Dedifferentiated amniotic fluid mesenchymal stem cell (primary cell): ENCODE results near the gene COPS6.
A peak's percentile ranks its signal among the peaks of the same experiment; 100 is the strongest.

Experiments used
- DNase-seq: peaks from one replicate; pipeline ENCODE4 v3.0.0-alpha.2; 2016; ENCODE audit errors: extremely low spot score

The COPS6 gene

DNA sequence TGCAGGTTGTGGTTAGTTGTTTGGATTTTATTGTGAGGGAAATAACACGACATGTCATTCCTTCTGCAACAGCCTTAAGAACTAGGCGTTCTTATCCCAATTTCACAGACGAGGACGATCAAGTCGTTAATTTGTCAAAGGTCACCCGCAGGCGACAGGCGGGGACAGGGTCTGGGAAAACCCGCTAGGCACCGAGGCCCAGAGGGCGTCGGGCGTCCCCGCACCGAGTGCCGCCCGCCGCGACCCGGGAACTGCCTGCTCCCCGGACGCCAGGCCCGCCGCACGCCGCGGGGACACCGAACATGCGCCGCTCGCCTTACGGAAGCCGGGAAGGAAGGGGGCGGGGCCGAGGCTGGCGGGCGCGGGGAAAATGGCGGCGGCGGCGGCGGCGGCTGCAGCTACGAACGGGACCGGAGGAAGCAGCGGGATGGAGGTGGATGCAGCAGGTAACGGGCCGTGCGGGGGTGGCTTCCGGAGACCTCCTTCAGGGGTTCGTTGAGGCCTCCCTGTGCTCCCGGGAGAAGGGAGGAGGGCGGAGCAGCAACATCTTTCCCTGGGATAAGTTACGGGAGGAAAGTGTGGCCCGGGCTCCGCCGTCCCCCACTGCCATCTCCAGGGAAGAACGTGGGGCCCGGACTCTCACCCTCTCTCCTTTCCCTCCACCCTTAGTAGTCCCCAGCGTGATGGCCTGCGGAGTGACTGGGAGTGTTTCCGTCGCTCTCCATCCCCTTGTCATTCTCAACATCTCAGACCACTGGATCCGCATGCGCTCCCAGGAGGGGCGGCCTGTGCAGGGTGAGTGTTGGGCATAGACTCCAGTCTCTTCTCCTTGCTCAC lies at the start of gene COPS6:
COPS6 (plus strand) TSS at position 349 of the 837 bp plus-strand sequence; CDS start at position 371, 22 bp downstream.
- peak; percentile 40 for DNase-seq

DNA sequence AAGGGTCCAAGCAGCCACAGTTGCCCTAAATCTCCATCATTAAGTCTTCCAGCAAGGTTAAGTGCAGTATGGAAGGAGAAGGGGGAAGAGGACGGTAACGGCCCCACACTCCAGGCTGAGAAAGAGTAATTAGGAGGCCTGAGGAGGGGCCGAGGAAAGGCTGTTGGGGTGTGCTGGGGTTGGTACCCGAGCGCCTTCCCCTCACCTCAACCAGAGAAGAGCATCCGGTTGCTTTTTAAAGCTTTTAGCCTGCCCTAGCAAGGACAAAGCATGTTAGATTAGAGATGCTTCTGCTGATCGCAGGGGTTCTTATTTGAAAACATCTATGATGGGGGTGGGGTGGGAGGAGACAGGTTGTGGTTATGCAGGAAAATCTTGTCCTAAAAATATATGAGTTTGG lies 48.2 kb upstream of the COPS6 start:
- DNase-seq, result no peak

DNA sequence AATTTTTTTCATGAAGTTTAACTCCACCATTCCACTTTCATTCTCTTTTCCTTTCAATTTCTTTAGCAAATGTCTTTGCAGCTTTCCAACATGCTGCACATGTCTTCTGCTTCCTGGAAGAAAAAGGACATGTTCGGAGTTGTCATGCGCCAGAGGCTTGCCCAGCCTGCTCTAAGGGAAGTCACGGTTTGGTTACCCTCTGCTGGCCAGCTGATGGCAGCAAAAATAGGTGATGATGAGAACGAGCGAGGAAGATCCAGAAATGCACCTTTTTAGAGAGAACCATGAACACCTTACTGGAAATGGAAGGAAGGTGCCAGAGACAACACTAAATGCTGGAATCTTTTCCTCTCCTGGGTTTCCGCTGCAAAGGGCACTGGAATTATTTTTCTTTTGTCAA lies 44.1 kb upstream of the COPS6 start:
- no peak for DNase-seq

DNA sequence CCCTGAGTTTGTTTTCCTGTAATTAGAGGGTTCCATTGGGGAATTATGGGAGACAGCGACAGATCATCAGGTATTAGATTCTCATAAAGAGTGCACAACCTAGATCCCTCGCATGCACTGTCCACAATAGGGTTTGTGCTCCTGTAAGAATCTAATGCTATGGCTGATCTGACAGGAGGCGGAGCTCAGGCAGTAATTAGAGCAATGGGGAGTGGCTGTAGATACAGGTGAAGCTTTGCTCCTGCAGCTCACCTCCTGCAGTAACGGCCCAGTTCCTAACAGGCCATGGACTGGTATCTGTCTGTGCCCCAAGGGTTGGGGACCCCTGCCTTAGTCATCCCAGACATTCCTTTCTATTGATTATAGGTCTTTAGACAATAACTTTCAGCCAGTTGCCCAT lies 40.1 kb upstream of the COPS6 start:
- DNase-seq, result no peak

DNA sequence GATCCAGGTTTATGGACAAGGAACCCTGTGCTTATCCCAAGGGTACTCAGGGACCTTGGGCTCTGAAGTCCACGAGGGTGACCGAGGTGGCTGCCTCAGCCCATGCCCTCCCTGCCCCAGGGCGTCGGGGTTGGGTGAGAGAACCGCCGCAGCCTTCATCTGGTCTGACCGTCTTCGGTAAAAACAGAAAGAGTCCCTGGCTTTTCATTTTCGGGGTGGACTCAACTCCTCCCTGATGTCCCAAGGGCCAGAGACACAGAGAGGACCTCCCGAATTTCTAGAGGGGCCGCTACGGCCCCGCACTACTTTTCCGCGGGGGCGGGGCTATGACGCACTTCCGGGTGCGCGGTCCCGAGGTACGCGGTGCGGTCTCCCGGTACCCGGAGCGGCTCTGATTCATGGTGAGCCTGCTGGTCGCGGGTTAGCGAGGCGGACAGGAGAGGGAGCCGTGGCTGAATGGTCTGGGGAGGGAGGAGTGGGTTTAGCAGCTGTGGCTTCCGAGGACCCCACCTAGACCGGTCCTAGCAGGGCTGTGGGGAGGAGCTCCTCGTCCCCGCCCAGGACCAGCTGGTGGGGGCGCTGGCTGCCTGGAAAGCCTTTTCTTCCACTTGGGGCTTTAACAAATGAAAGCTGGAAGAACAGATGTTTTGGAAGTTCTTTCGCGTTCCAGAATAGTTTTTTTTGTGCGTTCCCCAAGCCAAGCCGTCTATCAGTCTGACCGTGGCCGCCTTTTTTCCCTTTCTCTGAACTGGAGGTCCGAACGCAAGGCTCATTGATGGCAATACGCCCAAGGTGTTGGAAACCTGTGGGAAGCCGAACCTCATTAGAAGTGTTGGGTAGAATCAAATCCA lies 39.1 kb upstream of the COPS6 start, which contains the start of gene ZSCAN21:
ZSCAN21 (plus strand) TSS at position 334 of the 851 bp plus-strand sequence. CDS start 7,233 bp downstream, outside the sequence.
- DNase-seq, result peak; percentile 83

DNA sequence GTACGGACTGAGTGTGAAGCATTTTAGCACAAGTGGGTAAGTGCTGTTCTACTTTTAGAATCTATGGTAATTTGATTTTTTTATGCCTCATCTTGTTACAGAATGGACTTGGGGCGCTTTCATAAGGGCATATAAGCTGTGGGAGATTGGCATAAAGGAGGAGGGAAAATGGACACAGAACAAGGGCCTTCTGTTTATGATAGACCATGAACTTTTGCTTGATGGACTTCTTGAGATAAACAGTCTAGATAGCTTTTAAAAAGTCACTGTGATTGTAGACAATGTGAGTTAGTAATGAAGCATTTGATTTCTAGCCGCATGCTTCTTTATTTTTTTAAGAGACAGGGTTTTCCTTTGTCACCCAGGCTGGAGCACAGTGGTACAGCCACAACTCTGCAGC lies 37.2 kb upstream of the COPS6 start:
- no peak for DNase-seq

DNA sequence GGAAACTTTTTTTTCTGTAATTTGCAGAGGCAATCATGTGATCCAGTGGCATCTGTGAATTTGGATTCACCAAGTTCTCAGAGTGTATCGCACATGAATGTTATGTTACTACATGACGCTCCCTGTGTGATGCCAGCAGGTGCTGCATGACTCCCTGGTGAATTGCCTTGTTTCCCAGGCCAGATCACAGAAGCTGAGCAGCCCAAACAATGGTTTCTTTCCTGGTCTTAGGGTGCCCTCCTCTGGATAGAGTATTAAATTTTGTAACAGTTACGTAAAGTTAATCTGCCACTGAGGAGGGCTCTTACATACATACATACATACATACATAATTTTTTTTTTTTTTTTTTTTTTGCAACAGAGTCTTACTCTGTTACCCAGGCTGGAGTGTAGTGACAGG lies 35.6 kb upstream of the COPS6 start:
- DNase-seq, result peak; percentile 63

DNA sequence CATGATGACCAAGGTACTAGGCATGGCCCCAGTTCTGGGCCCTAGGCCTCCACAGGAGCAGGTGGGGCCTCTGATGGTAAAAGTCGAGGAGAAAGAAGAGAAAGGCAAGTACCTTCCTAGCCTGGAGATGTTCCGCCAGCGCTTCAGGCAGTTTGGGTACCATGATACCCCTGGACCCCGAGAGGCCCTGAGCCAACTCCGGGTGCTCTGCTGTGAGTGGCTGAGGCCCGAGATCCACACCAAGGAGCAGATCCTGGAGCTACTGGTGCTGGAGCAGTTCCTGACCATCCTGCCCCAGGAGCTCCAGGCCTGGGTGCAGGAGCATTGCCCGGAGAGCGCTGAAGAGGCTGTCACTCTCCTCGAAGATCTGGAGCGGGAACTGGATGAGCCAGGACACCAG lies 31.8 kb upstream of the COPS6 start:
- no peak for DNase-seq

DNA sequence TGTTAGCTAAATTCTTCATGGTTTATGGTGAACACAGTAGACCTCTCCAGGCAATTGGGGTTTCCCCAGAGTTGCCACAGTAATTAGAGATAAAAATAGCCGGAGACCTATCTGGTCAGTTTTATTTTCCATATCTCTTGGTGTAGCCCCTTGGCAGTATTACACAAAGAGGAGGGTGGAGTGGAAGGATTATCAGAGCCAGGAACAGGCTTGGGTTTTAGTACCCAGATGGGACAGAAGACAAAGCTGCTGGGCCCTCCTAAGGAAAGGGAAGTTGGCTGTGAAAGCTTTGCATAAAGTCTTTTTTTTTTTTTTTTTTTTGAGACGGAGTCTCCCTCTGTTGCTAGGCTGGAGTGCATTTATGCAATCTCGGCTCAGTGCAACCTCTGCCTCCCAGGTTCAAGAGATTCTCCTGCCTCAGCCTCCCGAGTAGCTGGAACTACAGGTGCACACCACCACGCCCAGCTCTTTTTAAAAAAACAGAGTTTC lies 29.5 kb upstream of the COPS6 start:
- no peak for DNase-seq

DNA sequence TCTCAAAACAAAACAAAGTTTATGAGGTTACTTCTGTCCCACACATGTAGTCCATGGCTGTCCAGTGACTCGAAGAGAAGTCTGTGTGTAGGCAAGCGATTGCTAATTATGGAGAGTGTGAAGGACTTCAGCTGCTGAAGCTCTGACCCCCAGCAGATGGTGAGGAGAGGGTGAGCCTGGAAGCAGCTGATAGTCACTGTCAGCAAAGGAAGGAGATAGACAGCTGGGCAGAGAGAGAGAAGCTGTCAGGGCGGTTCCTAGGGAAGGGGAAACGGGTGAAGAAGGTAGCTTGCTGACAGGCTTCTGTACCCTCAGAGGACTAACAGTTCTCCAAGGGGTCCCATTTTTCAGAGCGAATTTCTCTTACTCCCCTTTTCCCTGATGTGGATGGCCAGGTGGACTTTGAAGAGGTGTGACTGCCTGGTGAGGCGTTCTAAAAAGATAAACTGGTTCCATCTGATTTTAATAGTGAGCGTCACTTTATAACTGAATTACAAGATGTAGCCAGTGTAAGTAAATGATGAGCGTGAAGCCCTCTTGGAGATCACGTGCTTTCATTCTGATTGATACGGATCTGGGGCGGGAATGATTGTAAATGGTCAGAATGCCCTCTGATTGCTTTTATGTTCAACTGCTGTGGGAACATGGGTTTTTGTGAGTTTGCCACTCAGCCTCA lies 27.1 kb upstream of the COPS6 start:
- no peak for DNase-seq

DNA sequence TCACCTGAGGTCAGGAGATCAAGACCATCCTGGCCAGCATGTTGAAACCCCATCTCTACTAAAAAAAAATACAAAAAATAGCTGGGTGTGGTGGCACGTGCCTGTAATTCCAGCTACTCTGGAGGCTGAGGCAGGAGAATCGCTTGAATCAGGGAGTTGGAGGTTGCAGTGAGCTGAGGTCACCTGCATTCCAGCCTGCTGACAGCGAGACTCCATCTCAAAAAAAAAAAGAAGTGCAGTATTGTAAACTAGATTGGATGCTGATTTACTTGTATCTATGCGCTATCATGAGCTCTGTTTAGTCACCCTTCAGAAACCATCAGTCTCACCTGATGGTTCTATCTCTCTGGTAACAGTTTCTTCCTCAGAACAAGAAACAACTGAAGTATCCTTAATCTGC lies 25.4 kb upstream of the COPS6 start:
- DNase-seq, result no peak

DNA sequence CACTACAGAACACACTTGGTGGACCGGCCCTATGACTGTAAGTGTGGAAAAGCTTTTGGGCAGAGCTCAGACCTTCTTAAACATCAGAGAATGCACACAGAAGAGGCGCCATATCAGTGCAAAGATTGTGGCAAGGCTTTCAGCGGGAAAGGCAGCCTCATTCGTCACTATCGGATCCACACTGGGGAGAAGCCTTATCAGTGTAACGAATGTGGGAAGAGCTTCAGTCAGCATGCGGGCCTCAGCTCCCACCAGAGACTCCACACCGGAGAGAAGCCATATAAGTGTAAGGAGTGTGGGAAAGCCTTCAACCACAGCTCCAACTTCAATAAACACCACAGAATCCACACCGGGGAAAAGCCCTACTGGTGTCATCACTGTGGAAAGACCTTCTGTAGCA lies 24.6 kb upstream of the COPS6 start:
- DNase-seq, result no peak

DNA sequence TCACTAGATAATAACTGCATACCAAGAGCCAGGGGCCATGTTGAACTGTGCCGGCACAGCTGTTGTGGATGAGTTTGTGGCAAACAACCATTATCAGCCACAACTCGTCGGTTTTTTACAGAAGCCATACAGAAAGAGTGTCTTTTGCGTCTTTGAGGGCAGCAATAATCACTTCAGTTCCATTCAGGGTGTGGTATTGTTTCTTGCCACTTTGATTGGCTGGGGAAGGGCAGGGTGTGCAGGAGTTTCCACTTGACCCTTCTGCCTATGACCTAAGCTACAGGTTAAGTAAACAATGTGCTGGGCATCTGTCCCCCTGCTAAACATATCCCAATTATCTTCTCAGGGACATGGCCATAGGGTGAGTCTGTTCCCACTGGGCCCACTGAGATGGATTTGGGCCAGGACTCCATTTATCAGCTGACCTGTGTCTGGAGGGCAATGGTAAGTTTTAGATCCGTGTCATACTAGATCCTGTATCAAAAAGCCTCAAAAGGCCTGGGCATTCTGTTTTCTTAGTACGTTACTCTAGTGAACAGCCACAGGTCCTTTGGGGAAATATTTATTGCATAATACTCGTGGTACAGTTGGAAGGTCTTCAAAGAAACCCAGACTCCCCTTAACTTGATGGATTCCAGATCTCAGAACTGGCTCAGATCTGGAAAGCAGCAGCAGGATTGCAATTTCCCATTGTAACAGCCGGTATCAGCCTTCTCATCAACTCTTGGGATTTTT lies 23.1 kb upstream of the COPS6 start:
- peak; percentile 56 for DNase-seq

DNA sequence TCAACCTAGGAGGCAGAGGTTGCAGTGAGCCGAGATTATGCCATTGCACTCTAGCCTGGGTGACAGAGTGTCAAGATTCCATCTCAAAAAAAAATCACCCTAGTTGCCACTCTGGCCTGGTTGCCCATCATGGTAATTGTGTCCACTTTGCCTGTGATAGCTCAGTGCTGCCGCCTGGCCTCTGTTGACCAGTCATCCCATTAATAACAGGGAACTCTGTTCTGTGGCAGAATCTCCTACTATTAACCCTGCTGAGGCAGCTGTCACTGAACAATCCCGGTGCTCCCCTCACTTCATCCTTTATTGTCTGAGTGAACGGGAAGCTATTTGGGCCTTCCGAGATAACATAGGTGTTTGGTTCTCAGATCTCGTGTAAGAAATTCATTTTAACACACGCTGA lies 21.8 kb upstream of the COPS6 start:
- no peak for DNase-seq

DNA sequence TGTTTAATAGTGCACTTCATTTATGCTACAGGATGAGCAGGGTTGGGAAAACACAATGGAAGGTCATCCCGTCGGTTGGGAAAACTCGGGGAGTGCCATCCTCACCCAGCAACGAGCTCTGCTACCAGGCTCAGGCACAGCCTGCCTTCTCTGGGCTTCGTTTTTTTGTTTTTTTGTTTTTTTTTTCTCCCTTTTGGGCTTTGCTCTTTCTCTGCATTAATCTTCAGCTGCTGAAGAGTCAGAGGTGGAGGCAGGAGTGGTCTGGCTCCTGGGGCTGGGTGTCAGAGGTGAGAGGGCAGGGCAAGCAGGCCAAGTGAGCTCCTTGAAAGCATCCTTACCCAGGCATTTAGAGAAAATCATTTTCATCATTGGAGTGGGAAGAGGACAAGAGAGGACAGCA lies 18.8 kb upstream of the COPS6 start:
- DNase-seq, result no peak

DNA sequence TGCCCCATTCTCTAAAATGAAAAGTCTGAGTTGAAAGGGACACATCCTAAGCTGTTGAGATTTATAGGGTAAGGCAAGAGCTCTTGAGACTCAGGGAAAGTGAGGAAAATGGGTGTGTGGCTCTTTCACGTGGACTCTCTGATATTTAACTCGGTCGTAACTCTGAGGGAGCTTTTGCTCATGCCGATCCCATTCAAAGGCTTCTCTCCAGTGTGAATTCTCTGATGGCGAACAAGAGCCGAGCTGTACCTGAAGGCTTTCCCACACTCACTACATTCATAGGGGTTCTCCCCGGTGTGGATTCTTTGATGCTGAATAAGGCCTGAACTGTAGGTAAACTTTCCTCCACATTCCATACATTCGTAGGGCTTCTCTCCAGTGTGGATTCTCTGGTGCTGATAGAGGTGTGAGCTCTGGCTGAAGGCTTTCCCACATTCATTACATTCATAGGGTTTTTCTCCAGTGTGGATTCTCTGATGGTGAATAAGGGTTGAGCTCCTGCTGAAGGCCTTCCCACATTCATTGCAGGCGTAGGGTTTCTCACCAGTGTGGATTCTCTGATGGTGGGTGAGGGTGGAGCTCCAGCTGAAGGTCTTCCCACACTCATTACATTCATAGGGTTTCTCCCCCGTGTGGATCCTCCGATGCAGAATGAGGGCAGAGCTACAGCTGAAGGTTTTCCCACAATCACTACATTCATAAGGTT lies 17.6 kb upstream of the COPS6 start:
- DNase-seq, result no peak

DNA sequence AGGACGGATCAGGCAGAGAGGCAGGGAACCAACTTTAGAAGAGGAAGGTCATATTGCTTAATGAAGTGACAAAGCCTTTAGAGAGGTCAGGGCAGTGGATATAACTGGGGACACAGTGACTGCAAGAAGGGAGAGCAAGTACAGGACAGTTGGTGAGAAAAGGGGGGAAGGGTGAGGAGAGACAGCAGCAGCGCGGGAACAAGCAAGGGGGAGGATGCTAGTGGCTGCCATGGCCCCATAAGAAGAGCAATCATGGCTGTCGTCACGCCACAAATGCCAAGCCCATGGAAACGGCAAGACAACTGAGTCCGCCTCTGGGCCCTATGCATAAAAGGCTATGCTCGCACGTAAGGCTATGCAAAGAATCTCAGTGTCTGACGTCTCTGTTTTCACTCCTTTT lies 16.3 kb upstream of the COPS6 start:
- DNase-seq, result no peak

DNA sequence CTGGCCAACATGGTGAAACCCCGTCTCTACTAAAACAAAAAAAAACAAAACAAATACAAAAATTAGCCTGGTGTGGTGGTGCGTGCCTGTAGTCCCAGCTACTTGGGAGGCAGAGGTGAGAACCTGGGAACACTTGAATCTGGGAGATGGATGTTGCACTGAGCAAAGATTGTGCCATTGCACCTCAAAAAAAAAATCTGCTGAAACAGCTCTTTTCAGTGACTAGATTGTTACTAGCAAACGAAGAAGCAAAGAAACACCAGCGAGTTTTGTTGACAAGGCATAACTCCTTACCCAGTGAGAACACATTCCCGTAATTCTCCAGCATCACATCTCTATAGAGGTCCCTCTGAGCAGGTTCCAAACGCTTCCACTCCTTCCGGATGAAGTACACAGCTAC lies 13.9 kb upstream of the COPS6 start:
- no peak for DNase-seq

DNA sequence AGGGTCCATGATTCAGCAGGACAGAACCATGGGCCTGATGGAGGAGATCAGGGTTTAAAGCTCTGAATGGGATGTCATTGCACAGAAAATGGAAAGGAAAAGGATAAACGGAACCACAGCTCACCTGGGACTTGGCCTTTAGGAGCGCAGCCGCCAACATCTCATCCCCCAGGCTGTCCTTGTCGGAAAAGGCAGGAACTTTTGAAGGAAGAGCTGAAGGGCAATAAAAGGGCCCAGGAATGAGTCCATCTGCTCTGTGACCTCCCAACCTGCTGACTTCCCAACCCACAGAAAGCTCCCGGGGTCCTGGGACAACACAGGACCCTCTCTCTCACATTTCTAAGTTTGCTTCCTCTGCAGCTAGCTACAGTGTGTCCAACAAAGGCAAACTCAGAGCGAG lies 13.4 kb upstream of the COPS6 start:
- DNase-seq, result no peak

DNA sequence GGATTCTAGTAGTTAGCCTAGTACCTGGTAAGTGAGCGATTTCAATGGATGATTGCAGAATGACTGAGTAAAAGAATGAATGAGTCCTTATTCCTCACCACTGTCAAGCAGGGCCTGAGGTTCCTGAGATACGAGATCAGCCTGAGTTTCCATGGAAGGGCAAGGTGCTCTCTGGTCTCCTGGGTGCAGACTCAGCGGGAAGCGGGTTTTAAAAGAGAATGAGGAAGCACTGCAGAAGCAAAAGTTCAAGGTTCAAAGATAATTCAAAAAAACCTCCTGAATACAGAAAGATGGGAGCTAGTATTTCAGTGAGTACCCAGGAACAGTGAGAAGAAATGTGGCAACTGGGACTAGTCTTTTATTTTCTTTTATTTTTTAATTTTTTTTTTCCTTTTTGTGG lies 11.6 kb upstream of the COPS6 start:
- no peak for DNase-seq

DNA sequence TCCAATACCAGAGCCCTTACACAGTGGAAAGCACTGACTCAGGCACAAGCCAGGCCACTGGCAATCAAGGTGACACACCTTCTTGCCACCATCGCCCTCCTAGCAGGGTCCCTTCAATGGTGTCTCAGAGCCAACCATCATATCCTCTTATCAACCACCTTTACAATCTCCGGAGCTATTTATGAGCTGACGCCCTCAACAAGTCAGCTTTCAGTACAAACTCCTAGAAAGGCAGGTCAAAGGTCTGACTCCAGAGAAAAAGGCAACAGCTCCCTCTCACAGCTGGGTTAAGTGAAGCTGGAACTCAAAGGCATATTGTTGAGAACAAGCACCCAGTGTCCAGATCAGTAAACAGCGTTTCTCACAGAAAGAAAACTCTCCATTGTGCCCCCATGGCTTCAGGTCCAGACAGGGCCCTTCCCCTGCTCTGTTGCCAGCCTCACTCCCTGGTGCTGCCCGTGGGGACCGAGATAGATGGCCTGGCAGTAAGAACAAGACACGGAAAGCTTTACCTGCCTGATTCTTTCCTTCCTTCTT lies 9.7 kb upstream of the COPS6 start:
- DNase-seq, result no peak
